GM23338 (cell line): Measurements from ENCODE around the gene RAB7B. TPM values are rescaled to one million over a fixed set of nuclear protein-coding genes. Genes with fewer than 3 reads are reported as not detected.

Source experiments
- ATAC-seq: fragments of 200-7000 bp; cut with Tn5 transposase; 3 replicates; pipeline ENCODE4 v1.9.1; 2020
- DNase-seq: peaks from one replicate; pipeline ENCODE4 v3.0.0-alpha.2; 2015; ENCODE audit warnings: low spot score
- H2AFZ ChIP-seq: fragments of 200-600 bp; sonication (generic); 2 replicates; pipeline ENCODE4 v1.8.0; 2016; ENCODE audit warnings: antibody characterized with exemption, mild to moderate bottlenecking, moderate library complexity
- H3F3A ChIP-seq: fragments of 200-600 bp; sonication (generic); replicated peaks from 2 replicates; pipeline ENCODE4 v1.8.0; 2017; ENCODE audit warnings: antibody characterized with exemption, mixed run types, low read depth
- H3K27ac ChIP-seq: fragments of 200-600 bp; sonication (generic); 2 replicates; pipeline ENCODE4 v1.6.1; 2016; ENCODE audit warnings: low read depth
- H3K27me3 ChIP-seq: fragments of 200-600 bp; sonication (generic); 2 replicates; pipeline ENCODE4 v1.8.0; 2016; ENCODE audit warnings: mild to moderate bottlenecking, mixed run types, moderate library complexity; ENCODE audit not compliant: insufficient read depth
- H3K36me3 ChIP-seq: fragments of 200-600 bp; sonication (generic); 2 replicates; pipeline ENCODE4 v1.8.0; 2016; ENCODE audit warnings: mild to moderate bottlenecking; ENCODE audit not compliant: insufficient read depth
- H3K4me1 ChIP-seq: fragments of 200-600 bp; sonication (generic); 2 replicates; pipeline ENCODE4 v1.8.0; 2016; ENCODE audit warnings: mild to moderate bottlenecking, moderate library complexity; ENCODE audit not compliant: insufficient read depth
- H3K4me2 ChIP-seq: fragments of 200-600 bp; sonication (generic); 2 replicates; pipeline ENCODE4 v1.7.1; 2017; ENCODE audit warnings: mixed run types
- H3K4me3 ChIP-seq: fragments of 200-600 bp; sonication (generic); 2 replicates; pipeline ENCODE4 v1.6.1; 2016; ENCODE audit warnings: mixed run types
- H3K79me2 ChIP-seq: fragments of 200-600 bp; sonication (generic); replicated peaks from 2 replicates; pipeline ENCODE4 v1.8.0; 2017; ENCODE audit warnings: mild to moderate bottlenecking; ENCODE audit not compliant: insufficient read depth
- H3K9me2 ChIP-seq: fragments of 200-600 bp; sonication (generic); 2 replicates; pipeline ENCODE4 v1.8.0; 2017; ENCODE audit not compliant: insufficient read depth
- H4K20me1 ChIP-seq: fragments of 200-600 bp; sonication (generic); replicated peaks from 2 replicates; pipeline ENCODE4 v1.8.0; 2017; ENCODE audit warnings: mild to moderate bottlenecking; ENCODE audit not compliant: insufficient read depth
- H3K27ac Mint-ChIP-seq: 2 replicates; pipeline ENCODE4 v1.8.0; 2020; ENCODE audit warnings: inconsistent platforms, mild to moderate bottlenecking, moderate library complexity, mixed read lengths
- H3K27me3 Mint-ChIP-seq: 3 replicates; pipeline ENCODE4 v1.8.0; 2022; ENCODE audit warnings: low read depth, mild to moderate bottlenecking, moderate library complexity, mixed read lengths, inconsistent platforms; ENCODE audit not compliant: insufficient read depth, poor library complexity
- H3K36me3 Mint-ChIP-seq: 3 replicates; pipeline ENCODE4 v1.8.0; 2021; ENCODE audit warnings: low read depth, mild to moderate bottlenecking, inconsistent platforms, moderate library complexity, mixed read lengths
- H3K4me1 Mint-ChIP-seq: 3 replicates; pipeline ENCODE4 v1.8.0; 2020; ENCODE audit warnings: mild to moderate bottlenecking, inconsistent platforms, mixed read lengths
- H3K4me3 Mint-ChIP-seq: 3 replicates; pipeline ENCODE4 v1.8.0; 2021; ENCODE audit warnings: moderate library complexity, mild to moderate bottlenecking, inconsistent platforms, mixed read lengths
- H3K9me3 Mint-ChIP-seq: 3 replicates; pipeline ENCODE4 v1.8.0; 2020; ENCODE audit warnings: moderate library complexity, mild to moderate bottlenecking, inconsistent platforms, mixed read lengths
- CREB1 ChIP-seq: fragments of 250-450 bp; sonication (Bioruptor Pico); IDR thresholded peaks from 2 replicates; pipeline ENCODE4 v1.5.0; 2020; ENCODE audit warnings: low read depth, mild to moderate bottlenecking, moderate library complexity
- CTCF ChIP-seq, 2 experiments: fragments of 200-600 bp in 1 of 2; sonication (generic) in 1 of 2; conservative IDR thresholded peaks; 2 replicates each; pipeline versions ENCODE4 v1.5.1 to v1.6.1; 2016 to 2017; ENCODE audit warnings: antibody characterized with exemption in 2 of 2, low read depth in 2 of 2, mild to moderate bottlenecking in 2 of 2, moderate library complexity in 1 of 2
- ETS1 ChIP-seq: IDR thresholded peaks from 2 replicates; pipeline ENCODE4 v1.6.1; 2016; ENCODE audit warnings: antibody characterized with exemption
- EZH2 ChIP-seq: fragments of 200-600 bp; sonication (generic); IDR thresholded peaks from one replicate; pipeline ENCODE4 v1.8.0; 2017; ENCODE audit warnings: antibody characterized with exemption, mild to moderate bottlenecking, low read depth; ENCODE audit not compliant: unreplicated experiment
- EZH2phosphoT487 ChIP-seq: fragments of 200-600 bp; sonication (generic); IDR thresholded peaks from one replicate; pipeline ENCODE4 v1.8.1; 2018; ENCODE audit warnings: antibody characterized with exemption; ENCODE audit not compliant: unreplicated experiment
- JUNB ChIP-seq: IDR thresholded peaks from one replicate; pipeline ENCODE4 v1.6.1; 2016; ENCODE audit warnings: antibody characterized with exemption; ENCODE audit not compliant: unreplicated experiment
- REST ChIP-seq: IDR thresholded peaks from one replicate; pipeline ENCODE4 v1.6.1; 2018; ENCODE audit warnings: antibody characterized with exemption; ENCODE audit not compliant: unreplicated experiment
- STAT1 ChIP-seq: IDR thresholded peaks from one replicate; pipeline ENCODE4 v1.6.1; 2016; ENCODE audit warnings: antibody characterized with exemption; ENCODE audit not compliant: unreplicated experiment
- ZNF114 ChIP-seq: fragments of 250-450 bp; sonication (Bioruptor Pico); IDR thresholded peaks from 2 replicates; pipeline ENCODE4 v1.5.0; 2020; ENCODE audit warnings: mild to moderate bottlenecking, moderate library complexity
- ZNF331 ChIP-seq: fragments of 250-450 bp; sonication (Bioruptor Pico); IDR thresholded peaks from 2 replicates; pipeline ENCODE4 v1.5.0; 2020; ENCODE audit warnings: low read depth, mild to moderate bottlenecking, moderate library complexity
- polyA plus RNA-seq: library from polyadenylated mRNA; unstranded; fragments of >200 nt; fragmentation: Nextera tagmentation; extraction: Ambion mirVana; gene quantifications from 2 replicates; pipeline ENCODE4 v1.2.1, GENCODE V29; 2016
- total RNA-seq: library from RNA; depleted of rRNA; stranded (reverse); fragments of >200 nt; shearing (Covaris generic); gene quantifications from 2 replicates; pipeline ENCODE4 v1.2.3, GENCODE V29; 2014

The RAB7B gene
- total and polyA plus RNA-seq, 2 experiments from 2014 or later = not detected

- no peaks in the 10 kb centered on the region for H3F3A ChIP-seq
- TF ChIP-seq CTCF (conservative IDR thresholded peaks at IDR 0.05; ENCODE audit: low read depth in 2 of 2) (no peak), ETS1 (no peak)
- Mint-ChIP-seq H3K4me1 (peaks cover 2% of the 10 kb centered on the region), H3K27me3 (peaks cover 9% of the 10 kb centered on the region), H3K27ac (no peak overlapping the region), H3K36me3 (no peaks in the 10 kb centered on the region), H3K4me3 (no peak overlapping the region), H3K9me3 (no peaks in the 10 kb centered on the region)
- no peak overlapping the region for H3K27ac ChIP-seq
- H4K20me1 ChIP-seq = no peaks in the 10 kb centered on the region
- ATAC-seq (no peak), DNase-seq (no peak)
- H3K4me2 ChIP-seq = no peak overlapping the region
- H3K79me2 ChIP-seq = no peaks in the 10 kb centered on the region
- no peaks in the 10 kb centered on the region; the same call in 1 of the 2 replicates for H3K9me2 ChIP-seq
- no peaks in the 10 kb centered on the region for H3K27me3 ChIP-seq
- no peak overlapping the region; the same call in 1 of the 2 replicates for H2AFZ ChIP-seq
- no peaks in the 10 kb centered on the region for H3K4me1 ChIP-seq
- H3K4me3 ChIP-seq = no peak overlapping the region
- no peaks in the 10 kb centered on the region for H3K36me3 ChIP-seq
These were observed 3.8 kb upstream of the RAB7B start for GRCh38 chr1:206006946-206007345.

- no peaks in the 10 kb centered on the region for H3K4me1 ChIP-seq
- no peaks in the 10 kb centered on the region for H3K79me2 ChIP-seq
- Mint-ChIP-seq H3K27ac (no peak overlapping the region), H3K27me3 (peaks cover 16% of the 10 kb centered on the region), H3K9me3 (no peaks in the 10 kb centered on the region), H3K4me1 (peaks cover 4% of the 10 kb centered on the region; the same call in 1 of the 3 replicates), H3K4me3 (no peak overlapping the region), H3K36me3 (no peaks in the 10 kb centered on the region)
- no peak for DNase-seq
- no peak overlapping the region for H3K27ac ChIP-seq
- H3K4me3 ChIP-seq = no peak overlapping the region
- no peak for ATAC-seq
- no peaks in the 10 kb centered on the region for H3K36me3 ChIP-seq
- H3K27me3 ChIP-seq = no peaks in the 10 kb centered on the region
- no peaks in the 10 kb centered on the region for H4K20me1 ChIP-seq
- no peak overlapping the region; the same call in 1 of the 2 replicates for H2AFZ ChIP-seq
- no peaks in the 10 kb centered on the region for H3F3A ChIP-seq
- no peak overlapping the region for H3K4me2 ChIP-seq
- H3K9me2 ChIP-seq = no peaks in the 10 kb centered on the region; the same call in 1 of the 2 replicates
- TF ChIP-seq EZH2phosphoT487 (no peak), ZNF331 (CRISPR knock-in tag) (no peak), JUNB (no peak), CREB1 (CRISPR knock-in tag) (no peak), ETS1 (no peak), STAT1 (no peak), REST (no peak), CTCF (conservative IDR thresholded peaks at IDR 0.05; ENCODE audit: low read depth in 2 of 2) (no peak), ZNF114 (CRISPR knock-in tag) (no peak), EZH2 (no peak)
These were observed 2.6 kb upstream of the RAB7B start for GRCh38 chr1:206005778-206006180.
